SHP77 (cell line): ENCODE data around the gene RERG.
"Not testable (repeated sequence)": the region's sequence is repeated elsewhere in the genome, so short reads cannot be mapped to it uniquely, and the experiment has no call there.

Source experiments
- DNase-seq, 2 experiments: peaks; one replicate each; lab custom pipeline; 2025; lab: John Stamatoyannopoulos, UW

Gene RERG

DNA sequence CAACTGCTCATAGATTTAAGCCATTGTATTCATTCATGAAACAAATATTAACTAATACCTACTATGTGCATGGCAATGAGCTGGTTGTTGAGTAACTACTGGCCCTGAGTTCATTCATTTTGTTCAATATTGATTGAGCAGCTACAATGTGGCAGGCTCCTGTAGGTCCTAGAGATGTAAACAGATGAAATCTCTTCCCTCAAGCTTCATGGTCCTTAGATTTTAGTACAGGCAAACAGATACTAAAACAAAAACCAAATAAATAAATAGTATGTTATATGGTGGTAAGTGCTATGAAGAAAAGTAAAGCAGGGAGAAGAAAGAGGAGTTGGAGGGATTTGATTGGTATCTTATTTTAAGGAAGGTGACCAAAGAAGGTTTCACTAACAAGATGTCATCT, 77.8 kb downstream of the RERG start:
- no peak for DNase-seq

DNA sequence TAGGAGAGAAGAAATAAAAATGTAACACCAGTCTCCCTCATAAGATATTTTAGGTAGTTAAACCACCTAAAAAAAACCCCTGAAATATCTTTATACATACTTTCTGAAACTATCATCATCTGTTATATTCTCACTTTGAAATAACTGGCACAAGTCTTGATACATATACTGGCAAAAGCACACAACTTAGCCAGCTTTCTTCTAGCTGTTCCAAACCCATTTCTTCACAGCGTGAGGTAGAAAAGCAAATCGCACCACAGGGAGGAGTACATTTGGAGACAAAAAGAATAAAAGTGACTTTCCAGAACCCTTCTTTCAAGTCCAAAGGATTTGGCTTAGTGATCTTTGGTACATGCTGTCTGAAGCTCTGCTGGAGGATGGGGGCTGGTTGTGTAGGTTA, 78.5 kb downstream of the RERG start:
- no peak for DNase-seq

DNA sequence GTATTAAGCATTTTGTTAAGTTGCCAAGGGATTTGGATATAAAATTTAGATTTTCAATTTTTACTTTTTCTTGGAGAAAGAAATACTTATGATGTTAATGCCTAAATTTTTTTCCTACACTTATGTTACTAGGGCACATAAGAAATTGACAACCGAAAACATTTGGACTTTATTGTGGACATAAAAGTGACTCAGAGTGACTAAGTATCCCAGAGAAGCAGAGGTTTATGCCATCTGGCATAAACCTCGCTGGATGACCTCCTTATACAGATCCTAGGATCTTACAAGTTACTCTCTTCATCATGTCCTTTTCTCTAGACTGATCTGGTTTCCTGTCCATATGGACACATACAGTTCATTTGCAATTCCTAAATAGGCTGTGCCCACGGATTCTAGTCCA, 89.8 kb downstream of the RERG start:
- DNase-seq: no peak

DNA sequence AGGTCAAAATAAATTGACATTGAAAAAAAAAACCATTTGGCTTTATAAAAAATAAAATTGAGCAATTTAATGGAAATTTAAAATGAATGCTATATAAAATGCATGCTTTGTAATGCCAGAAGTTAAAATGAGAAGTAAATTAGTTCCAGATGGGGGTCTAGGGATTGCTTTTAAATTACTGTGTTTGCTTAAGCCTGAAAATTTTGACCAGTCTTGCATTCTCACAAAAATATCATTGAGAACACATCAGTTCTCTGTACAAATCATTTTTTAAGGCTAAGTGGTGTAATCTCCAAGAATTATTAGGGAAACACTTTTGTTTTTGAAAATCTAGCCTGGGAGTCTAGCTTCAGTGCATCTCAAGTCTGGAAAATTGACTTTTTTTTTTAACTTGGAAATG, 90.7 kb downstream of the RERG start:
- DNase-seq: no peak

DNA sequence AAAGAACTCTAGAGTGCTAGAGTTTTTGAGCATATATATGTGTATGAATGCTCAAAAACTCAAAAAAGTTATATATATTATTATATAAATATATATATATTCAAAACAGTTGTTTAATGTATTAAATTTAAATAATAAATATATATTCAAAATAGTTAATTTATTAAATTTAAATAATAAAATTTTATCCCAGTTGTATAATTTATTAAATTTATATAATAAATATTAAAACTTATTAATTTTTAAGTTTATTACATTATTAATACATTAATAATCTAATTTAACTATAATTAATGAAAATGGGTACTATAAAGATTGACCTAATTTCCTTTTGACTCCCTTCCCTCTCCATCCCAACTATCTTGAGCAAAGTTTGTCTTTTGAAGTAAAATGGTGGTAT, 97.8 kb downstream of the RERG start:
- no peak for DNase-seq

DNA sequence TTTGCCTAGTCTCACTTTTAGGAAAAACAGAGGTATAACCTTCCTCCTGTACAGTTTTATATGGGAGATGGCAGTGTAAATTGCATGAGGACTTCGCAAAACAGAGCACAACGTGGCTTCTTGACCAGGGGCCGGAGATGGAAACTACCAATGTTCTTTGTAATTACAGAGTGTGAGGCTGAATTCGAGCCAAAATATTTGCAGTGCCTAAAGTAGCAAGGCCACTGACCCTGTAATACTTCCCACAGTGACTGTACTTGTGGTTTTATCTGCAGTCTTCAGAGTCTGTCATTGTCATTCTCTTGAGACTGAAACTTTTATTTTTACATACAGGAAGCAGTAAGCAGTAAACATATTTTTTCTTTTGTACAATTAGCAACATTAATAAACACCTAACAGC, 98.9 kb downstream of the RERG start:
- DNase-seq: no peak

DNA sequence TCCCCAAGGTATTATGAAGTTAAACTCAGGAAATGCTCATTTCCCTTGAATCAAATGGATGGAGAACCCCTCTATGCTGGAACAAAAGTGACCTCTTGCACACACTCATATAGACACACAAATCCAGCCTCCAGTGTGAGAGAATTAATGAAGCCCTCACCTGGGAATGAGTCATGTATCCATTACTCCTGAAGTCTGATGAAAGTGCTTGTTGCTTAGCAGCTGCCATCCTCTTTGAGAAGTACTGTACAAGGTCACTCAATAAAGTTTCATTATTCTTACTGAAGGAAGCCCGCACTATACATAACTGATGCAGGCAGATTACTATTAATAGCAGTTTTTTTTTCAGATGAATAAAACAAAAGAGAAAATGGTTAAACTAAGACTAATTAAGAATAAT, 102.3 kb downstream of the RERG start:
- no peak for DNase-seq

DNA sequence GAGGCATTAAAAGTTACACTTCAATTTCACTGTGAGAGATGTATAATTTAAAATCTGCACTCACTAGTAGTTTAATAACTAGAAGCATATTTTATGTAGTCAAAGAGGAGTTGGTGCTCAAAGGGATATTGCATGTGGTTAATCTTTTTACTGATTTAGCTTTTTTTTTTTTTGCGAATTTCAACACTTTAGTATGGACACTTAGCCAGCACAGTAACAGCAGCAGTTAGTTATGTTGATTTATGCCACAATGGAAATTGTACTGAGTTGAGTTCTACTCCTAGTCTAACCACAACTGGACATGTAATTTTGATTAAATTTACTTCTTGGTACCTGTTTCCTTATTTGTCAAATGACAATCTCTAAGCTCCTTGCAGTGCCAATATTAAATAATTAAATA, 104.2 kb downstream of the RERG start:
- no peak for DNase-seq

DNA sequence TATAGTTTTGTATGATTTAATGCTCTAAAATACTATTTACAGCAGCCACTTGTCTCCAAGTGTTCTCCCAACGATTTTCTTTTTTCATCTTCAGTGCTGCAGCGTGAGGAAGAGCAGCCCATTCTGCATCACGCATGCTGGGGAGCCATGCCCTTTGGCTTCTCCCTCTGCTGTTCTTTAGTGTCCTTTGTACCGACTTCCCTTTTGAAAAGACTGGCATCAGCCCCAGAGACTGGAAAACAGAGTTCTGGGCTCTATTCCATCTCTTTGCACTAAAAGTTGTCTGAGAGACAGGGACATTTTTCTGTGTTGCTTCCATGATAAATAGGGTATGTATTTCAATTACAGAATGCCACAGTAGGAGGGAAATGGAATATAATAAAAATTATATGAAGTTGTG, 105.1 kb downstream of the RERG start:
- DNase-seq: no peak

DNA sequence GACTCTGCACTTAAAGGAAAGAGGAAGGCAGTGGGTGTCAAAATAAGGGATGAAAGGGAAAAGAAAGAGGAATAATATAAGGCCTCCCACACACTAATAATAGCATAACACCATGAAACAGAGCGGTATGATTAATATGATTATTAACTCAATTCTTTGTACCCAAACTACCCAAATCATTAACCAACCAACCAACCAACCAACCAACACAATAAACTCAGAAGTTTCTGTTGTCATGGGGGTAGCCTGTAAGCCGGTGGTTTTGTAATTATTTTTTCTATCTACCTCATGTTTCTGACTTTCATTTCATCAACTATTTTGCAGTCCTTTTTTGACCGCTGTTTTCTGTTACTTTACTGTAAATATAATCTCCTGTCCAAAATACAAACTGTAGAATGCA, 105.8 kb downstream of the RERG start:
- DNase-seq: no peak

DNA sequence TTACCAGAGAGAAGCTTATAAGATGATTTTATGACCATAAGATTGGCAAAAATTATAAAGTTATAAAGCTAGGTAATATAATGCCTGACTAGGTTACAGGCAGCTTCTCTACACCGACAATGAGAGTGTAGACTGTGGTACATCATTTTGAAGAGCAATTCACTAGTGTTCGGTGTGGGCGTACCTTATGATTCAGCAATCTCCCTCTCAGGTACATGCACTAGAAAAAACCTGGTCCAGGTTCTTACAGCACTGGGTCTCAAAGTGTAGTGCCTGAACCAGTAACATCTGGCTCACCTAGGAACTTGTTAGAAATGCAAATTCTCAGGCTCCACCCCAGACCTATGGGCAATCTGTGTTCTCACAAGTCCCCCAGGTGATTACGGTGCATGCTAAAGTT, 106.7 kb downstream of the RERG start:
- no peak for DNase-seq

DNA sequence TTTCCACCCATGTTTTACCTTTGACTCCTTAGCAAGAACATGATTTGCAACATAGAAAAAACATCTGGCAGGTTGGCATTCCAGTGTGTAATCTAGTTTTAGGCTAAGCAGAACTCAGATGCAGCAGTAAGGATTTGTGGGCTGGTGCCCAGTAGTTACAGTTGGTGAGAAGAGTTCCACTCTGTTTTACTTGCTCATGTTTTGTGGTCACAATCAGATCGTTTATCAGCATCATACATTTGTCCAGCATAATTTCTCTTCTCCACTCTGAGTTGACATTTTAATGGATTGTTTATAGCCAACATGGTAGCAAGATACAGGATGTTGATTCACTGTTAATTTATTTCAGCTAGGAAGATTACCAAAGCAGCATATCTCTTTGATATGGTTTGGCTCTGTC, 128.4 kb downstream of the RERG start:
- no peak for DNase-seq

DNA sequence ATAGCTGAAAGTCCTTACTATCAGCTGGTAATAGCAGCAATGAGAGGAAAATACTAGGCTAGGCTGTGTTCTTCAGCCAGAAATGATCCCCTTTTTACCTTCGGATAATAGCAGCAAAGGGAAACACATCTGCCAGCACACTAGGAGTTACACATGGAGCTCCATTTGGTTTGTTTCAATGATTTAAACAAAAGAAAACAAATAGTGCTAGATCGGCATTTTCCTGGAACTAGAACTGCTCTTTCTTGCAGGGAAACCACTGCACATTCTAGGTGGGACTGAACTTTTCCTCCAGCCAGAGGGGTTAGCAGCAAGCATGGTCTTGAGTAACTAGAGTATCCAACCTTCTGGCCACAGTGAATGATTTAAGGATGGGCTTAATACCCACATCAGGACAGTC, 130.8 kb downstream of the RERG start:
- DNase-seq: no peak

DNA sequence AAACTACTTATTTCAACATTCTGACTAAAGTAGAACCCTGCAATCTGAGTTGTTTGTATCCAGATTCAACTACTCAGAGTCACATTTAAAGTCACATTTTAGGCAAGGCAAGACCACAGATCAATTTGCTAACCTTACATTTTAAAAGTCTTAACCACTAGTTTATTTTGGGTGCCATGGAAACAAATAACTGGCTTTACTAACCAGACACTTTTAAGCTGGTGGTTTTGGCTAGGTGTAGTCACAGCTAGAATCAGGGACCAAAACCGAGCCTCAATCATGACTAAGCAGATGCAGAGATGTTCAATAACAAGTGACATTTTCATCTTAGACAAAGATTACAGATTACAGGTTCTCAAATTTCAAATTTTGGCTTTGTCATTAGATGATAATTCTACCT, 133.1 kb downstream of the RERG start:
- no peak for DNase-seq

DNA sequence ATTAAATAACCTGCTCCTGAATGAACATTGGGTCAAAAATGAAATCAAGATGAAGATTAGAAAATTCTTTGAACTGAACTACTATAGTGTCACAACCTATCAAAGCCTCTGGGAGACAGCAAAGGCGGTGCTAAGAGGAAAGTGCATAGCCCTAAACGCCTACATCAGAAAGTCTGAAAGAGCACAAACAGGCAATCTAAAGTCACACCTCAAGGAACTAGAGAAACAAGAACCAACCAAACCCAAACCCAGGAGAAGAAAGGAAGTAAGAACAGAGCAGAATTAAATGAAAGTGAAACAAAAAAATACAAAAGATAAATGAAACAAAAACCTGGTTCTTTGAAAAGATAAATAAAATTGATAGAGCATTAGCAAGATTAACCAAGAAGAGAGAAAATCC, 143.5 kb downstream of the RERG start:
- not testable (repeated sequence) for DNase-seq

DNA sequence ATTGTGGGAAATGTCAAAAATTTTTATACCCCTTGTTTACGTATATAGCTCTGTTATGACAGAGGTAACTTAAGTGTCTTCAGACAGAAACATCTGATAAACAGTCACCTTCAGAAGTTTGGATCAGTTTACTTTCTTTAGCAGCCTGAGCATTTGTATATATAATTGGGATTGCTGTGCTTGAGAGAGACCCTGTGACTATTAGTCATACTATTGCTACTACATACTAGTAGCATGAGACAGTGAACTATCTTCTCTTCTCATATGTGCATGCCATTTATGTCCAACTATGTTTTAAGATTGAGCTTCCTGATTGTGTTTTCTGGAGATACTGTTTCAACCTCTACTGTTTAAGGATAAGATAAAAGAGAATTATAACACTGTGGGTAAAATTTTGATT, 146.9 kb downstream of the RERG start:
- DNase-seq: no peak

DNA sequence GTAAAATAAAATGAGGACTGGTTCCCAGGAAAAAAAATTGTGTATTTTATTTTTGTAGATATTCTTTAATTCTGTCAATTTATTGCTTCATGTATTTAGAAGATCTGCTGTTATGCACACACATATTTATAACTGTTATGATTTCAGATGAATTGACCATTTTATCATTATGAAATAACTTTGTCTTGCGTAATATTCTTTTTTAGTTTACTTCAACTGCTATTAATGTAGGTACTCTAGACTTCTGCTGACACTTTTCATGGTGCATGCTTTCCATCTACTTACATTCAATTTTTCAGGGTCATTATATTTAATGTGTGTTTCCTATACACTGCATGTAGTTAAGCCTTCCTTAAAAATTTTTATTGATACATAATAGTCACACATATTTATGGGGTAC, 162.1 kb downstream of the RERG start:
- DNase-seq: no peak
